Measurements from ENCODE around the gene APBB3. TPM values are rescaled to one million over a fixed set of nuclear protein-coding genes. Genes with fewer than 3 reads are reported as not detected.
"Not testable (repeated sequence)": the region's sequence is repeated elsewhere in the genome, so short reads cannot be mapped to it uniquely, and the experiment has no call there.

APBB3 gene
- polyA plus RNA-seq, 3 donors = 18.5 to 24.3 (median 22.2) TPM

DNA sequence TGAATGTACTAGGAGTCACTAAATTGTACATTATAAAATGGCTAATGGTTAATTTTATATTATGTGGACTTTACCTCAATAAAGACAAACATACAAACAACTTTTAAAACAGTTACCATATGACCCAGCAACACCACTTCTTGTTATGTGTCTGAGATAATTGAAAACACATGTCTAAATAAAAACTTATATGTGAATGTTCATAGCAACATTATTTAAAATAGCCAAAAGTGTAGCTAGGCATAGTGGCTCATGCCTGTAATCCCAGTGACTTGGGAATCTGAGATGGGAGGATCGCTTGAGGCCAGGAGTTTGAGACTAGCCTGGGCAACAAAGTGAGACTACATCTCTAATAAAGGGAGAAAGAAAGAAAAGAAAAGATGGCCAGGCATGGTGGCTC is 23.1 kb upstream of the APBB3 start:
- H3K27ac ChIP-seq (ENCODE audit: low read depth, low read length) = no peak overlapping the region
- 92 to 100% (median 98%) methylated on average over 1 of the region's 1 CpG for WGBS, 3 donors

DNA sequence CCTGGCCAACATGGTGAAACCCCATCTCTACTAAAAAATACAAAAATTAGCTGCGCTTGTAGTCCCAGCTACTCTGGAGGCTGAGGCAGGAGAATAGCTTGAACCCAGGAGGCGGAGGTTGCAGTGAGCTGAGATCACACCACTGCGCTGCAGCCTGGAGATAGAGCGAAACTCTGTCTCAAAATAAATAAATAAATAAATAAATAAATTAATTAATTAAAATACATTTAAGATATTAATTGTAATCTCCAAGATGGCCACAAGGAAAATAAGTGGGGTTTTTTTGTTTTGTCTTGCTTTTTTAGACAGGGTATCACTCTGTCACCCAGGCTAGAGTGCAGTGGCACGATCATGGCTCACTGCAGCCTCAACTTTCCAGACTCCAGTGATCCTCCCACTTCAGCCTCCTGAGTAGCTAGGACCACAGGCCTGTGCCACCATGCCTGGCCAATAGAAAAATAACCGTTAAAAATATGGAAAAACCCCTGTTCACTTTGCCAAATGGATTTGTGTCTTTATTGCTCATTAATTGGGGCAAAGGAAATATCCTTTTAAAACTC is 14.9 kb upstream of the APBB3 start:
- WGBS, 3 donors = 92 to 95% (median 94%) methylated on average over 6 of the region's 6 CpGs
- H3K27ac ChIP-seq (ENCODE audit: low read depth, low read length) = not testable (repeated sequence)

DNA sequence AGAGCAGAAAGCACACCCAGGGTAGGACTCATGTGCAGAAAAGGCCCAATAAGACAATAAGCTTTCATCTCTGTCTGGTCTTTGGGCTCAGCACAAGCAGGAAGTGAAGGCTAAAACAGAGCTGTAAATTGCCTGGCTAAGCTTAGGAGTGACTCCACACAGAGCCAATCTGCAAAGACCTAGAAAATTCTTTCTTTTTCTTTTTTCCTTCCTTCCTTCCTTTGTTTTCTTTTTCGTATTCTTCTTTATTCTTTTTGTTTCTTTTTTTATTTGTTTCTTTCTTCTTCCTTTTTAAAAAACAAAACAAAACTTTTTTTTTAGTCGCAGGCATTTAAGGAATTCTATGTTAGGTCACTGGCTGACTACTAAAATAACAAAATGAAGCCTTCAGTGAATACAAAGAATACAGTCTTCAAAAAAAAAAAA is 12.4 kb upstream of the APBB3 start:
- 67 to 75% (median 70%) methylated on average over 2 of the region's 2 CpGs for WGBS, 3 donors
- no peak overlapping the region for H3K27ac ChIP-seq (ENCODE audit: low read depth, low read length)

DNA sequence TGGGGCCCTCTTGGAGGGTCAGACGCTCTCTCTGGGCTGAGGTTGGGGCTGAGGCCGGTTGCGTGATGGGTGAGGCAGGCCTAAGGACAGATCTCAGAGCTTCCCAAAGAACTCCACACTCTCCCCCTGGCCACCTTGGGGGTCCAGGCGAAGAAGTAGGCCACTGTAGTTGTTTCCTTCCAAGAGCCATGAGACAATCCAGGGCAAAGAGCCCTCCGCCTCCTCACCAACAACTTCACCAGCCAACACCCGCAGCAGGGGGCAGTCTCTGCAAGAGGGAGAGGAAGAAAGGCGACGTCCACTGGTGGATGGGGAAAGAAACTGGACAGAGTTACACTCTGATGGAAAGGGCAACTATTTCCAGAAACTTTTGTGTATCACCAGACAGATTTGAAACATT is 10.9 kb upstream of the APBB3 start:
- WGBS, 3 donors = 65 to 80% (median 72%) methylated on average over 8 of the region's 8 CpGs
- no peak overlapping the region for H3K27ac ChIP-seq (ENCODE audit: low read depth, low read length)

DNA sequence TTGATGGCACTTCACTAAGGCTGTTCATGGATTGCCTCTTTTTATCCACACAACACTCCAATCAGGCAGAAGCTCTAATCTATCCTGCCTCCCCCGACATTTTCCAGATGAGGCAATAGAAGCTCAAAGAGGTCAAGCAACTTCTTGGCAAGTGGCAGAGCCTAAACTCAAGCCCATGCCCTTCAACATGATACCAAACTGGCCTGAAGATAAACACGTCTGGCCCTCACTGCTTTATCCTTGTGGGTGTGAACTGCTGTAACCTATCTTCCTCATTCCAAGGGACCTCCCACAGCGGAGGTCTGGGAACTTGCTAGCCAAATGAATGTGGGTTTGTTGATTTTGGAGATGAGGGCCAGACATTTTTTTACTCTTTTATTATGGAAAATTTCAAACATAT is 9.8 kb upstream of the APBB3 start:
- WGBS, 3 donors = 40 to 48% (median 47%) methylated on average over 3 of the region's 3 CpGs
- no peak overlapping the region for H3K27ac ChIP-seq (ENCODE audit: low read depth, low read length)

DNA sequence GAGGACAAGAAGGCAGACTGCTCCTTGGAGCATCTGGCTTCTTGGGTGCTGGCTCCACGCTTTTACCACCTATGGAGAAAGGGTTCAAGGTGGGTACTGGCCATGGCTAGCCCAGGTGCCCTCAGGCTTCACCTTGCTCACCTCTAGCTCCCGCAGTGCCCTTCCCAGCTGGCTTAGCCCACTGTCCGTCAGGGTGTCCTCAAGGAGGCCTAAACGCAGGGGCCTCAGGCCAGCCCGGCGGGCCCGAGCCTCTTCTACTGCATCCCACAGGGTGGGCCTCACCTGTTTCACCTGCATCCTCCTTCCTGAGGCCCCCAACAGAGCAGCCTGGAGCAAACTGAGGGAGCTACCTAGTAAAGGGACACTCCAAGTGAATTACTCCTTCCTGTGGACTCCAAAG is 9.3 kb upstream of the APBB3 start:
- H3K27ac ChIP-seq (ENCODE audit: low read depth, low read length) = no peak overlapping the region

DNA sequence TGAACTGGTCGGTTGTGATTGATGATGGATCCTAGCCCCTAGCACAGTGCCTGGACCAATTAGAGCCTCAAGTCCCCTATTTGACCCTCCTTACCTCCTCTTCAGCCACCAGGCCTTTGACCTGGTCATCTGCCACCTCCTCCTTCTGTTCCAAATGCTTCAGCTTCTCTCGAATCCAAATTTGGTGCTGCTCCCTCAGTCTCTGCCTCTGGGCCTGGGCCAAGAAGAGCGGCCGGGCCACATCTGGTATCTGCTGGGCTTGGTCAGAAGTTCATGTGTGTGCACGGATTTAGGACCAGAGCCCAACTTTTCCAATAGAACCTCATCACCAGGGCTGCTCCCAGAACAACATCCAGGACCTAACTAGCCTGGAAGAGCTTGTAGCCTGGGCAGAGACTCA is 6.7 kb upstream of the APBB3 start:
- H3K27ac ChIP-seq (ENCODE audit: low read depth, low read length) = no peak overlapping the region
- WGBS, 3 donors = 65 to 77% (median 75%) methylated on average over 5 of the region's 5 CpGs

More for the DNA sequence above, 9.3 kb upstream of the APBB3 start:
- WGBS, 3 donors = 93 to 95% (median 94%) methylated on average over 7 of the region's 7 CpGs

DNA sequence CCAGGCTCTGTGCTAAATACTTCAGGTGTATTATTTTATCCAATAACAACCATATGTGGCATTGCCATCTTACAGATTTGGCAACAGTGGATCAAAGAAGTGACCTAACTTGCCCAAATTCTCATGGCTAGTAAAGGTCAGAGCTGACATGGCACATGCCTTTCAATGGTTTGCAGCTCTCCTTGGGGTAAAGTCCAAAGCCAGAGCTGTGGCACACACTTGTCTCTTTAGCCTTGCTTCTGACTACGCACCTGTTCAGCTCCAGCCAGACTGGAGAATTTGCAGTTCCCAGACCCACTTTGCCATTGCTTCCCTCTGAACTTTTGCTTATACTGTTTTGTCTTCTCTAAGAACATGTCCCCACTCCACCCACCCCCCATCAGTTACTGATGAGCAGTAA is 6.1 kb upstream of the APBB3 start:
- WGBS, 3 donors = 96 to 100% (median 100%) methylated on average over 1 of the region's 1 CpG
- peak overlapping the region; percentile 17 for H3K27ac ChIP-seq (ENCODE audit: low read depth, low read length)

DNA sequence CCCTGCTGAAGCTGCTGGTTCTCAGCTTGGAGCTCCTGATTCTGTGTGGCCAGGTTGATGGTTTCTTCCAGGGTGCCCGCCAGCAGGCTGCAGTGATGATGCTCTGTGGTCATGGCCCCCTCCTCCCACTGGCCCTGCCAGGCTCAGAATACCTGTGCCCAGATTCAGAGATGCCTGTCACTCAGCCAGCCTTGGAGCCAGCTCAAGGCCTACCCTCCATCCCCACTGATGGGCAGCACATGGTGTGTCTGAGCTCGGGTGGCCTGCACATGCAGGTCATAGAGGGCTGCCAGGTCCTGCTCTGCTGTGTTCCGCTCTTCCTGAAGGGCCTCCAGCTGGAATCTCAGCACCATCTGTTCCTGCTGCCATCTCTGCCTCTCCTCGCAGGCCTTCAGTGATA is 5.7 kb upstream of the APBB3 start:
- WGBS, 3 donors = 84 to 93% (median 93%) methylated on average over 4 of the region's 4 CpGs

DNA sequence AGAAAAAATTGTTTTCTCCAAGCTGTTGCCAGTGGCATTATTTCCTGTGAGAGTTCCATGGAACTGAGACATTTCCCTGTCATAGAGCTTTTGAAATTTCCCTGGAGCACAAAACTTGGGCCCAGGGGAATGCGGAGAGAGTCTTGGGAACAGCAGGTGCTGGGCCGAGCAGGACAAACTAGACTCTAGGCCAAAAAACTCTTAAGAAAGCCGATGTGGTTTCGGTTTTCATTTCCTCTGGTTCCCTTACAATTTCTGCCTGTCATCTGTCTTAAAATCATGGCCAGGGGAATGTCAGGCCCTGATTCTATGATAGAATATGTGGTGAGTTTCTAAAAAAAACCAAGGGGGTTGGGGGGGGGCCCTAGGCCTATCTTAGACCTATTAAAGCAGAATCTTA is 4.8 kb upstream of the APBB3 start:
- WGBS, 3 donors = 25 to 79% (median 41%) methylated on average over 4 of the region's 4 CpGs
- H3K27ac ChIP-seq (ENCODE audit: low read depth, low read length) = no peak overlapping the region

More for the DNA sequence above, 5.7 kb upstream of the APBB3 start:
- peak overlapping the region; percentile 17 for H3K27ac ChIP-seq (ENCODE audit: low read depth, low read length)

DNA sequence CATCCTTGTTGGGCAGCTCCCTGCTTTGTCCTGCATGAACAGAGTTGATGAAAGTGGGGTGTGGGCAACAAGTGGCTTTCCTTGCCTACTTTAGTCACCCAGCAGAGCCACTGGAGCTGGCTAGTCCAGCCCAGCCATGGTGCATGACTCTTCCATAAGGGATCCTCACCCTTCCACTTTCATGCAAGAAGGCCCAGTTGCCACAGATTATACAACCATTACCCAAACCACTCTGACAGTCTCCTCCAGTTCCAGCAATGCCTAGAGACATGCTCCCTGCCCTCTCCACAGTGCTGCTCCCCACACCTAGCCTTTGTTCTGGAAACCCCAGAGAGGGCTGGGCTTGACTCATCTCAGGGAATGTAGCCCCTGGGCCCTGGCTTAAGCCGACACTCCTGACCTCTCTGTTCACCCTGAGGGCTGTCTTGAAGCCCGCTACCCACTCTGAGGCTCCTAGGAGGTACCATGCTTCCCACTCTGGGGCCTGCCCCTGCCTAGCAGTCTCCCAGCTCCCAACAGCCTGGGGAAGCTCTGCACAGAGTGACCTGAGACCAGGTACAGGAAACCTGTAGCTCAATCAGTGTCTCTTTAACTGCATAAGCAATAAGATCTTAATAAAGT is 4.2 kb upstream of the APBB3 start:
- no peak overlapping the region for H3K27ac ChIP-seq (ENCODE audit: low read depth, low read length)
- WGBS, 3 donors = 73 to 93% (median 91%) methylated on average over 2 of the region's 2 CpGs

DNA sequence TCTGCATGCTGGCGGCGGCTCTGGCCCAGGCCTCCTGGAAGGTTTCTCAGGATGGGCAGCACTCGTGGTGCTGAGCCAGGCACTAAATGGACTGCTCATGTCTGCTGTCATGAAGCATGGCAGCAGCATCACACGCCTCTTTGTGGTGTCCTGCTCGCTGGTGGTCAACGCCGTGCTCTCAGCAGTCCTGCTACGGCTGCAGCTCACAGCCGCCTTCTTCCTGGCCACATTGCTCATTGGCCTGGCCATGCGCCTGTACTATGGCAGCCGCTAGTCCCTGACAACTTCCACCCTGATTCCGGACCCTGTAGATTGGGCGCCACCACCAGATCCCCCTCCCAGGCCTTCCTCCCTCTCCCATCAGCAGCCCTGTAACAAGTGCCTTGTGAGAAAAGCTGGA is 3.5 kb upstream of the APBB3 start:
- no peak overlapping the region for H3K27ac ChIP-seq (ENCODE audit: low read depth, low read length)
- 95 to 97% (median 96%) methylated on average over 13 of the region's 13 CpGs for WGBS, 3 donors

DNA sequence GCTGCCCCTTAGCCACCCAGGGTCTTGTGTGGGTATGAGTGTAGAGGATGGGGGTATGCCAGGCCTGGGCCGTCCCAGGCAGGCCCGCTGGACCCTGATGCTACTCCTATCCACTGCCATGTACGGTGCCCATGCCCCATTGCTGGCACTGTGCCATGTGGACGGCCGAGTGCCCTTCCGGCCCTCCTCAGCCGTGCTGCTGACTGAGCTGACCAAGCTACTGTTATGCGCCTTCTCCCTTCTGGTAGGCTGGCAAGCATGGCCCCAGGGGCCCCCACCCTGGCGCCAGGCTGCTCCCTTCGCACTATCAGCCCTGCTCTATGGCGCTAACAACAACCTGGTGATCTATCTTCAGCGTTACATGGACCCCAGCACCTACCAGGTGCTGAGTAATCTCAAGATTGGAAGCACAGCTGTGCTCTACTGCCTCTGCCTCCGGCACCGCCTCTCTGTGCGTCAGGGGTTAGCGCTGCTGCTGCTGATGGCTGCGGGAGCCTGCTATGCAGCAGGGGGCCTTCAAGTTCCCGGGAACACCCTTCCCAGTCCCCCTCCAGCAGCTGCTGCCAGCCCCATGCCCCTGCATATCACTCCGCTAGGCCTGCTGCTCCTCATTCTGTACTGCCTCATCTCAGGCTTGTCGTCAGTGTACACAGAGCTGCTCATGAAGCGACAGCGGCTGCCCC is 2.9 kb upstream of the APBB3 start:
- no peak overlapping the region for H3K27ac ChIP-seq (ENCODE audit: low read depth, low read length)

DNA sequence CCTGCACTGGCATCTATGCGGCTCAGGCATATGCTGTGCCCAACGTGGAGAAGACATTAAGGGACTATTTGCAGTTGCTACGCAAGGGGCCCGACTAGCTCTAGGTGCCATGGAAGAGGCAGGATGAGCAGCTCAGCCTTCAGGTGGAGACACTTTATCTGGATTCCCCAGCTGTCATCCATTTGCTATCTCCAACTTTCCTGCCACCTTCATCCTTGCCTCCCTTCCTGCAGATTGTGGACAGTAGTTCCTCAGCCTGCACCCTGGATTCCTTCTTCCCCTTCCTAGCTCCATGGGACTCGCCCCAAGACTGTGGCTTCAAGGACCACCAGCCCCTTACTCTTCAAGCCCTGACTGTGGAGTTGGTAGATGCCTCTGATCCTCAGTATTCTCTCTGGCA is 2.3 kb upstream of the APBB3 start:
- no peak overlapping the region for H3K27ac ChIP-seq (ENCODE audit: low read depth, low read length)

More for the DNA sequence above, 2.9 kb upstream of the APBB3 start:
- WGBS, 3 donors = 87 to 91% (median 88%) methylated on average over 22 of the region's 22 CpGs

DNA sequence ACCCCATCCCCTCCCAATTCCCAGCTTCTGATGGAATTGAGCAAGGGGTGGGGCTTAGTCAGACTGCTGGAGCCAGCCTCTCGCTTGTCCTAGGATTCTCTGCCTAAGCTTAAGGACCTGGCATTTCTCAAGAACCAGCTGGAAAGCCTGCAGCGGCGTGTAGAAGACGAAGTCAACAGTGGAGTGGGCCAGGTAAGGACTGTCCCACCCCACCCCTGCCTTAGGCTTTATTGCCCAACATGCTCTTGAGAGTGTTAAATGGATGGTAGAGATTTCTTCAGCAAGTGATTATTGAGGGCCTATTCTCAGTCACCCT is 1.3 kb upstream of the APBB3 start:
- WGBS, 3 donors = 85 to 89% (median 85%) methylated on average over 4 of the region's 4 CpGs
- H3K27ac ChIP-seq (ENCODE audit: low read depth, low read length) = no peak overlapping the region

More for the DNA sequence above, 2.3 kb upstream of the APBB3 start:
- 92% methylated on average over 5 of the region's 5 CpGs for WGBS, 3 donors

DNA sequence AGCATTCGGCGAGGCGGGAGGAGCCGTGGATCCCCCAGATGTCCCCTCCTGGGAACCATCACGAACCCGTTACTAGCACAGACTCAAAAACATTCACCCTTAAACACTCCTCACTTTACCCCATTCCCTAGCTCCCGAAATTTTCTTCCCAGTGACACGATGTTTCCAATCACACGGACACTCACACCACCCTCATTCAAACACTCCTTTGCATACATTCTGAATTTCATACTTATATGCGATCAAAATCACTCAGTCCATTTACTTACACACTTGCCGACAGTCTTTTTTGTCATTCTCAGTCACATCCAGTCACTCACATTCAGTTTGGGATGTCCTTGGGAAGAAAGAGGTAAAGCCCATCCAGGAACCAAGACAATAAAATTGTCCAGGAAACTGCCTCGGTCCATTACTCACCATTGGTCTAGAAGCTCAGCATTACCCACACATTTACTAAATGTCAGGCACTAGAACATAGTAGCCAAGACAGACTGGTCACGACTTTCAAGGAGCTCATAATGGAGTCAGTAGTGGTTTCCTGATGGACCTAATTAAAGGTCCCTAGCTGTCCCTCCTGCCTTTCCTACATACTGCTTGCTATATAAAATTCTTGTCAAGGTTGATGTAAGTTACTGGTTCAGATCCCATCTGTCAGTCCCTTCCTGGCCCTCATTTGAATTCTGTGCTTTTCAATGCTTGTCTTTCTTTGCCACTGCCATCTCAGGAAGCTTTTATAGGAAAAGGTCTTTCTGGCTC is 804 bp upstream of the APBB3 start:
- 5 to 7% (median 7%) methylated on average over 13 of the region's 13 CpGs for WGBS, 3 donors
- peak overlapping the region; percentile 70 for H3K27ac ChIP-seq (ENCODE audit: low read depth, low read length)

DNA sequence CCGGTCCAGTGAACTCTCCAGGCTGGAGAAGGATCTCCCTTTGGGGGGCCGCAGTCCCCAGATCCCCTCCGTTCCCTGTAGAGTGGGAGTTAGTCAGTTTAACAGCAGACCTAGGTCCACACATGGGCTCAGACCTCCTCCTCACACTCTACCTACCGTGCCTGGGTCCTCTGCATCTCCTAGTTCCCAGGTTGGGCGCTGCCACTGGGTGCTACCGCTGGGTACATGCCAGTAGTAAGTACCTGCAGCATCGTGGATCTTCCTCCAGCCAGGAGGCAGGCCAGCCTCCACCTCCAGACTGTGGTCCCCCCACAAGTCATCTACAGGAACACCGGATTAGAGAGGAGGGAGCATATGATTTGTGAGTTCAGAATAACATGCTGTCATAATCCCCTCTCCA is 802 bp downstream of the APBB3 start:
- WGBS, 3 donors = 55 to 71% (median 68%) methylated on average over 8 of the region's 8 CpGs

DNA sequence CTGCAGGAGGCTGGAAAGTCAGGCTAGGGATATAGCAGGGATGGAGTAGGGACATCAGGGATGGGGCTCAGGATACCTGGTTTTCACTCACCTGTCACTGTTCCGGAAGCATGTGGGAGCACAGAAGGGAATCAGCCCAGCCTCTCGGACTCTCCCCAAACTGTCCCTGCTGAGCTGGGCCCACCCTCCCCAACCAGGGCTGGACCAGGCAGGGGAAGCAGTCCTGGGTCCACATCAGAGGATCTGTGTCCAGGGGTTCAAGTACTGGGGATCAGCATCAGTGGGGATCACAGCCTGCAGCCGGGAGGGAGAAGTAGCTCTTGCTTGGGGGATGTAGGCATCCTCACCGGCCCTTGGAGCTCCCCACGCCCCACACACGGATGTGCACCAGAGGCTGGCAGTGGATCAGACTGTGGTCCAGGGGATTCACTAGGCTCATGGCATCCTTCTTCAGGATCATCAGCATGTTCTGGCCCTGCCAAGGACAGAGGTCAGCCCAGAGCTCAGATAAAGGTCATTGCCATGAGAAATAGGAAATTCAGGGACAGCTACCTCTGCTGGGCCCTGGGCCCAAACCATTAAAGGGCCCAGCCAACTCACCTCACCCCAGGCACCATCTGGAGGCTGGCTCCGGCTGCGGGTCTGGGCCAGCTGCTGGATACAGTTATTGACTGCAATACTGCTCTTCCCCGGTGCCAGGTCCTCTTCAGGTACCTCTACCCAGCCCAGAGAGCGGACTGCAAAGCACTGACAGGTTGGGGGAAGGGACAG is 2.5 kb downstream of the APBB3 start:
- WGBS, 3 donors = 82 to 95% (median 93%) methylated on average over 10 of the region's 10 CpGs
- H3K27ac ChIP-seq (ENCODE audit: low read depth, low read length) = no peak overlapping the region

More for the DNA sequence above, 802 bp downstream of the APBB3 start:
- H3K27ac ChIP-seq (ENCODE audit: low read depth, low read length) = peak overlapping the region; percentile 70

DNA sequence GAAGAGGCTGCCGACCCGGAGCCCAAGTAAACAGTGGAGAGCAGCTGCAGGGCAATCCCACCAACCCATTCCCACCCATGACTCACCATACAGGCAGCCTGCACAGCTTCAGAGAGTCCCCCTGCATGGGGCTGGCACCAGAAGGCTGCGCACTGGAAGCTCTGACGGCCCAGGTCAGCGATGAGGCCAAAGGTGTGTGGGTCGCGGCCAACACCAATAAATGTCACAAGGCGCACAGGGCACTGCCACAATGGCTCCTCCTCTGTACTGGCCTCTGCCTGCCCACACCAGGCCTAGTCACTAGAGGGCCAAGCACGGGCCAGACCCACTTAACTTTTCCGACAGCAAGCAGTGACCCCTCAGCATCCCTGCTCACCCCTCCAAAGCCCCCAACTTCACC is 4.2 kb downstream of the APBB3 start:
- WGBS, 3 donors = 91 to 92% (median 91%) methylated on average over 10 of the region's 10 CpGs

More for the DNA sequence above, 4.2 kb downstream of the APBB3 start:
- H3K27ac ChIP-seq (ENCODE audit: low read depth, low read length) = no peak overlapping the region

Data from adipose tissue (tissue), 3 donors.